Adipose tissue (tissue), 3 donors: ENCODE results near the gene SLC12A8. TPM values are rescaled to one million over a fixed set of nuclear protein-coding genes. Genes with fewer than 3 reads are reported as not detected.

Source experiments
- H3K27ac ChIP-seq: one replicate; pipeline ENCODE4 v1.5.1; 2013; ENCODE audit warnings: low read depth, low read length
- WGBS, 3 donors: extraction: QIAGEN DNeasy Blood & Tissue Kit; methylation state at CpG; one replicate each; pipeline ENCODE4 v1.1.7; 2013; 5-methylcytosine and 5-hydroxymethylcytosine counted together
- polyA plus RNA-seq, 3 donors: library from polyadenylated mRNA; stranded (reverse); fragments of 200-250 nt; gene quantifications; one replicate each; pipeline ENCODE4 v1.2.3, GENCODE V29; 2013
- donor health status: healthy with polysubstance abuse.
- donor health status: Bipolar disorder and iron deficiency.
- donor health status: healthy.

The SLC12A8 gene
- polyA plus RNA-seq, 3 donors: 1.6 to 4.1 (median 3.0) TPM

DNA sequence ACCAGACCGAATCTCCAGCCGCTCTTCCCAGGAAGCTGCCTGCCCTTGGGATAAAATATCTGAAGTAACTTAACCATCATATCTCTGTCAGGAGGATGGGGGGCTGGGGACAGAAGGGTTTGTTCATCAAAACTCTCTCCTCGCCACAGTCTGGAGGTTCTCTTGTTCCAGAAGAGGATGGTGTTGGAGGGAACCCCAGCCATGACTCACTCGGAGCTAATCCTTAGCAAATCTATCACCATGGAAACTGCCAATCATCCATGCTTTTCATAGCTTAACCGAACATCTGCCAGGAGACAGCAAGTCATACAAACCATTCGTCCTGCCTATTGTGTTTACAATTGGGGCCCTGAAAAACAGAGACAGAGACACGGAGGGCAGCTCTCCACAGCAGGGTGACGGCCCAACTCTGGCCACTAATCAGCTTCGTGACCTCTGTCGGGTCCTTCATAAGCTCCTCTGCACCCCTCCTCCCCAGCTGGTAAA lies 83.0 kb downstream of the SLC12A8 start:
- WGBS, 3 donors: 58 to 68% (median 66%) methylated on average over 10 of the region's 10 CpGs
- no peak overlapping the region for H3K27ac ChIP-seq

DNA sequence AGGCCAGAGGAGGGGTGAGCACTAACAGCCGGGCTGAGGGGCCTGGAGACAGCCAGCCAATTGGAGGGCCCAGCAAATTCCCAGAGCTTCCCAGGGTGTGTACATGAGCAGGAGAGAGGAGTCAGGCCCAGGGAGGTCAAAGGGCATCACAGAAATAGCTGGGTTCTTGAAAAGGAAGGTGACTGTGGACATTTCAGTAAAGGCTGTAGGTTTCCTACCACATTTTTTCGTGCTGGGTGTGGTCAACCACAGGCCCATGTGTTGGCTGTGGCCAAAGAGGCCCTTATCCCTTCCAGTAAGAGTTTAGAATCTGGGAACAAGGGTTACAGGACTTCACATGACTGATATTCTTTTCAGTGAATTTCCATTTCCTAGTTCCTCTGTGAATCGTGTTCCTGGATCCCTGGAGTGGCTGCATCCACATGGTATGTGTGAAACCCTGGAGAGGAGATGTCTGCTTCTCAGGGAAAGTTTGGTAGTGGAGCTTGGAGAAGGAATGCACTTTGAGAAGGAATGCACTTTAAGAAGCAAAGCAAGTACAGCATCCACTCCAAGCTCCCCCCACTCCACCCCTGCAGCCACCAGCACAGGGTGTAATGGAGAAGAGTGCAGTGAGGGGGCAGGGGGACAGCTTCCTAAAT lies 83.6 kb downstream of the SLC12A8 start:
- WGBS, 3 donors: 26 to 78% (median 29%) methylated on average over 3 of the region's 3 CpGs
- H3K27ac ChIP-seq: no peak overlapping the region

DNA sequence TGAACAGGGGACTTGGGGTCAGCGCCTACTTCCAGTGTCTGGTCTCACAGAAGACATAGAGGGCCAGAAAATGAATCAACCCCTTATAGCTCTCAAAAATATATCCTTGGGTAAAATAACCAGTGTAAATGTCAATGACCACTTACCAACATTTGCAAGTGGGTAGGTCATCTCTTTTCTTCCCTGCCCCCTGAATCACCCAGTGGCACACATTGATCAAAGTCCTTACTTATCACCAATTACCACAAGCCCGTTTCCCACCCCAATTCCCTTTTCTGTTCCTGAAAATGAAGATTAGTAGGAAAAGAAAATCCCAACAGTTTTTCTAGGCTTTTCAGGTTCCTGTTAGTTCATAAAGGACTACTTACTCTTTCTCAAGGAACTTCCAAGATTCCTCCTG lies 86.2 kb downstream of the SLC12A8 start:
- 79 to 97% (median 83%) methylated on average over 2 of the region's 2 CpGs for WGBS, 3 donors
- H3K27ac ChIP-seq: no peak overlapping the region

DNA sequence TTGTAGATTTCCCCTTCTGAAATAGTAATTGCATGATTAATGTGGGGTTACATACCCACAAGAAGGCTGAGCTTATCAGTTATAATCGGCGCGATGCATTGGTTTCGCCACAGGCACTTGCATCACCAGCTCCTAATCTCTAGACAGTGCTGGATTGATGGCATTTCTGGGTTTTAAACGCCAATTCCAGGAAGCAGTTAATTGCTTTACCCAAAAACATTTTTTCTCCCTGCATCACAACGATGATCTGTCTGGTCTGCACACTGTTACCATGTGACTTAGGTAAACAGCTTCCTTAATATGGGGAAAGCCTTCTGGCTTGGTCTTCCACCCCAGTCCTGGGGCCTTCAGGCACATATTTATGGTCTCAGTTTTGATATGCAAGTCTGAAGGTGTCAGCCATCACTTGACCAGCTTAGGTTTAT lies 86.7 kb downstream of the SLC12A8 start:
- no peak overlapping the region for H3K27ac ChIP-seq
- WGBS, 3 donors: 22 to 54% (median 29%) methylated on average over 6 of the region's 6 CpGs

DNA sequence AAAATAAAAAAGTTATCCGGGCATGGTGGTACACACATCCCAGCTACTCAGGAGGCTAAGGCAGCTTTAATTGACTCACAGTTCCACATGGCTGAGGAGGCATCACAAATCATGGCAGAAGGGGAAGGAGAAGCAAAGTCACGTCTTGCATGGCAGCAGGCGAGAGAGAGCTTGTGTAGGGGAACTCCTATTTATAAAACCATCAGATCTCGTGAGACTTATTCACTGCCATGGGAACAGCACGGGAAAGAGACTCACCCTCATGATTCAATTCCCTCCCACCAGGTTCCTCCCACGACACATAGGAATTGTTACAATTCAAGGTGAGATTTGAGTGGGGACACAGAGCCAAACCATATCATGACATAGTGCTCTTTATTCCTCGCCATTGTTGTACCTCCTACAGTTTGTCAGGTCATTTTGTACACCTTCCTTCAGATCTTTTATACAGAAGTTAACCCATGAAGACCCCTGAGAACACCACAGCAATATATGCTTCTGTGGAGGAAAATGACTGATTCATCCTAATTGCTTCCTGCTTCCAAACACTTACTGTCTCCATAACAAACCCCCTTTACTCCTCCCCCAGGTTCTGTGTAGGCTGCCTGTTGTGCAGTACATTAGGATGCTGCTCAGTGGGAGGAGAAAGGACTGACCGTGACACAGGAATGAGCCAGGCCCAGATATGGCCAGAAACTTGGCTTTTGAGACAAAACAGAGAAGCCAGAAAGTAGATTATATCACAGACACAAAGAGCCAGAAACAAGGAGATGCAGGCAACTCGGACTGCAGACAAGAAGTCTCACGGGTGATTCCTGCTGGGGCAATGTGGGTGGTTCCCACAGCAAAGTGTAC lies 88.9 kb downstream of the SLC12A8 start:
- no peak overlapping the region for H3K27ac ChIP-seq

DNA sequence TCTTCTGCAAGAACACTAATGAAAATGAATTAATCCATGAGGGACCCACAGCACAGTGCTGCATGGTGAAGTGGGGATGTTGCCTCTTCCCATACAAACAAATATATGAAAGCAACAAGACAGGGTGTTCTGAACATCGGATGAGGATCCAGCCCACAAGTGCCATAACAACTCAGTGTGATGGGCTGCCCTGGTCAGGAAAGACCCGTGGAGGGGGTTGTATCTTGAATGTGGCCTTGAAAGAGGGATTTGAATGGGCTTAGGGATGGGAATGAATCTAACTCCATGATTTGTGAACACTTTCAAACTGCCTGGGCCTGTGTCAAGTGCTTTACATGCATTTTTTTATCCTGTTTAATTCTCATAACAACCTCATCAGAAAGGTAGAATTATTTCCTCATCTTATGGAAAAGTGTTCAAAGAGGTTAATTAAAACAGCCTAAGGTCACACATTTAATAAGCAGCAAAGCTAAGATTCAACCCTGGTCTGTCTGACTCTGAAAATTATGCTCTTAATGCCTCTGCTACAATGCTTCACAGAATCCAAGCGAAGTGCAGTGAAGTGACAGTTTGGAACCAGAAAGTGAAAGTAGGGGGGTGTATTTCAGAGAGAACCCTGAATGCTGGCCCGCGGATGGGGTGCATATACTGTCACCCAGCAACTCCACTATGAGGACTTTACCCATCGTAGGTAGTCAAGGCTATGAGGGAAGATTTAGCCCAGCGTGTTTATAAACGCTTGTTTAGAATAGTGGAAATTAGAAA lies 91.1 kb downstream of the SLC12A8 start:
- WGBS, 3 donors: 62 to 87% (median 68%) methylated on average over 8 of the region's 8 CpGs
- no peak overlapping the region for H3K27ac ChIP-seq

More for the DNA sequence above, 88.9 kb downstream of the SLC12A8 start:
- WGBS, 3 donors: 69 to 89% (median 75%) methylated on average over 10 of the region's 10 CpGs

DNA sequence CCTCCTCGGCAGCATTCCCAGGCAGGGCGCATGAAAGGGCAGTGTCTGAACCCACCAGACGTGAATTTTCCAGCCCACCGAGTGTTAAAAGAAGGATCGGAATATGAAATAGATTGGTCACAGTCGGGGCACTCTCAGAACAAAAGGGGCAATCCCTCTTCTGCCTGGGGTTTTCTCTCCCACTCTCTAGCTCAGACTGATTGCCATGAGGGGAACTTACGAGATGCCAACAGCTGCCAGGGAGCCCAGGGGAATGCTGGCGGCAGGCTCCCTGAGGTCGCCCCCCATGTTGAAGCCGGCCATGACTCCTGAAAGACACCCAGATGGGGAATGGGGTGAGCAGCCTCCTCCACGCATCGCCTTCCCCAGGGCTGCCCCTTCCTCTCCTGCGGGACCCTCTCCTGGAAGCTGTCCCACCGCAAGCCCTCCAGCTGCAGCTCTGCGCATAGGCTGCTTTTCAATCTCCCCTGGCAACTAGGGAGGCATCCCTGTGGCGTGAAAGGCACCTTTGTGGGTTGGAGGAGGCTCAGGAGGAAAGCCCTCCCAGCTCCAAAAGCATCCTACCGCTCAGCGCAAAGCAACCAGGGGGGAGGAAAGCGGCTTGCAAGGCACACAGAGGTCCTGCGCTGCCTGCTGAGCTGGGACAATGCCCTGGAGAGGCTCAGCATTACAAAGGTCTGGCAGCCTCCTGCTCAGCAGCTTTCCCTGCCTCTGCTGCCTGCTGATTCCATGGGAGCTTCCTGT lies 92.0 kb downstream of the SLC12A8 start:
- 57 to 75% (median 65%) methylated on average over 18 to 20 of the region's 20 CpGs for WGBS, 3 donors
- H3K27ac ChIP-seq: no peak overlapping the region

DNA sequence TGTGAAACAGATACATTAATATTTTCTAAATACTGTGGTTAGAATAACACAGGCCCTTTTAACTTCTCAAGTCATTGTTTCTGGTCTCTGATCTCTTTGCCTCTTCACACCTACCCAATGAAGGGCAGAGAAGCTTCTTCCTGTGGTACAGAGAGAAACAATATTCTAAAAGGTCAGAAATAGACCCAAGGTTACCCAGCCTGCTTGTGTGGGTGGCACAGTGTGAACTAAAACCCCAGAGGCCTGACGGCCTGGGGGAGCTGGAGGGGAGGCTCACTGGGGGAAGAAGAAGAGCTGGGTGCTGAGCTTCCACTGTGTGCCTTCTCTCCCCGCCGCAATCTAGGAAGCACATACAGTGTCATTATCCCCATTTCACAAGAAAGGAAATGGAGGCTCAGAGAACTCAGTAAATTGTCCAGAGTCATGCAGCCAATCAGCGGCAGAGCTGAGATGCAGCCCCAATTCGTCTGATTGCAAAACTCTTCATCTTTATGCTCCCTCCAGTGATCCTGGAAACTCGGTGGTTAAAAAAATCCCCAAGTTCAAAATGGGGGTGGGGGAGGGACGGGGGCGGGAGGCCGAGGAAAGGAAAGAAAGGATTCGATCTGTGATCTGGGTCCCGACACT lies 92.7 kb downstream of the SLC12A8 start:
- H3K27ac ChIP-seq: no peak overlapping the region

DNA sequence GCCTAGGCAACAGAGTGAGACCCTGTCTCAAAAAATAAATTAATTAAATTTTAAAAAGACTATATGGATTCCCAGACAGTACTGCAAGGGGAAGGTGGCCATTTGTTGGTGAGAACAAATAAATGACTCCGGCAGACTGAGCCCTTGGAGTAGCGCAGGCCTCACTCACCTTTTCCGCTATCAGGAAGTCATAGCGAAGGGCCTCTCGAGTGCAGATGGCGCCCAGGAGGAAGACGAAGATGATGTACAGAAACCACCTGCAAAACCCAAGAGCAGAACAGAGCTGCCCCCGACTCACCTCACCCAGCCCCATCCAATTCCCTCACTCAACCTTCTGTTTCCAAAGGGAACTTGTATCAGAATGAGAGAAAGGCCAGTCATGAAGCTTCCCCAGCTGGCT lies 93.9 kb downstream of the SLC12A8 start:
- H3K27ac ChIP-seq: no peak overlapping the region
- WGBS, 3 donors: 93 to 97% (median 95%) methylated on average over 8 of the region's 8 CpGs

More for the DNA sequence above, 92.7 kb downstream of the SLC12A8 start:
- WGBS, 3 donors: 52 to 77% (median 57%) methylated on average over 9 to 11 of the region's 11 CpGs

DNA sequence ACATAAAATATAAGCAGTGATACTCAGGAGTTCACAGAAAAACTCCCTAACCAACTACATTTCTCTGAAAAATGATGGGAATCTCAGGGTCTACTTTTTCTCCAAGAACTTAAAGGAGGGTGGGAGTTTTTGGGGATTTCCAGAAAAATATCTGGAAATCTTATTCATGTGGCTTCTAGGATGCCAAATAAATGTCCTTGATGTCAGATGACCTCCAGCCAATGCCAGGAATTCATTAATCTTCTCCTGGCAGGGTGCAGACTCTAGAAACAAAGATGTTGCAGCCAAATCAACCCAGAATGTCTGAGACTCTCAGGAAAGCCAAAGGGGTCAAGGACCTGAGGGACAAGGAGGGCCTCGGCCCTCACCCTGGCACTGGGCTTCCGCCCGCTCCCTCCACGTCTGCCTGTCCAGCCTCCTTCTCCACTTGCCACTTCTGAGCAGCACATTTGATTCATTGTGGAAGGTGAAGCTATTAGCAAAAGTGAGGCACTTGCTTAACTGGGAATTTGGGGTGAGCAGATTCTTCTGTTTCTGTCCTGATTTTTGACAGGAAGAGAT lies 94.8 kb downstream of the SLC12A8 start:
- 66 to 81% (median 66%) methylated on average over 4 of the region's 4 CpGs for WGBS, 3 donors
- H3K27ac ChIP-seq: no peak overlapping the region

DNA sequence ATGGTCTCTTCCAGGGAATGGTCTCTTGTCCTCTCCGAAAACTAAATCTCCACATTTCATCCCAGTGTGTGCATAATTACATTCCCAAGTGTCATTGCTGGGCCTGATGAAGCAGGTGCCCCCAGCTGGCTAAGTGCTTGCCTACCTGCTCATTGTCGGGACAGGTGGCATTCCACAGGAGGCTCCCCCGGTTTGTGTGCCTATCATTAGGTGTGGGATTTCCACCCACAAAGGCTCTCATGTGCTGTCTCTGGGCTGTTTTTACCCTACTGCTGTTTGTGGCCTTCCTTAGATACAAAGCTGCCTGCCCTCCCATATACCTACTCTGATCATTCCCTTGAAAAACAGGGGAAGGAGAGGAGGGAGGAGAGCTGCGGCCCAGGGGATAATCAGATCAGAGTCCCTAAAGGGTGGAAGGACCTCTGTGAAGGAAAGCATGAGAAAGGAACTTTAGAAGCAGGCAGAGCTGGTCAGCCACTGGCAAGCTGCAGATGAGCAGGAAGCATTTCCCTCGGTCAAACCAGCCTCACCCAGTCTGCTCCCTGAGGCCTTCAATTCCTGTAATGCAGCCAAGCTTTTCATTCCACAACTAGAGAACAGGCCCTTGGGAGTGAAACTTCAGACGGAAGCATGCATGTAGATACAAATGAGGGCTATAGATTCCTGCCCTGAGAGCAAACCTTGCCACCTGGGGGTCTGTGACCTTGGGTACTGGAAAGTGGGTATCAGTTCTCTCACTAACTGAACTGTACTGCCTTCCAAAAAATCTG lies 96.1 kb downstream of the SLC12A8 start:
- no peak overlapping the region for H3K27ac ChIP-seq
- 61 to 62% (median 62%) methylated on average over 6 of the region's 6 CpGs for WGBS, 3 donors

DNA sequence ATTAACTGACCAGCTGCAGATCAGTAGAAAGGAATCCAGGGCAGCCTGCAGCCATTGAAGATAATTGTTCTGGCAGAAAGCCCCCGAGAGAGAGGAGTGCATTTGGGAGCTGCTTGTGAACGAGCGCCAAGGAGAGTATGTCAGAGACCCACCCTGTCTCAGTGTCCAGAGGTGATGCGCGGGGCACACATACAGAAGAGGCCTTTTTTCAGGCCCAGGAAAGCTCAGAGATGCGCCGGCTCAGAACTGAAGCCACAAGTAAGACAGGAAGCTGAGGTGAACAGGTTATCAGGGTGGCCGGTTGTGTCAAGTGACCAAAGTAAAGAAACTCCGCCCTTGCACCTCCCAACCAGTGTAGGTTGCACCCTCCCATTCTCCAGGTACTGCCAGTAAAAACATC lies 96.9 kb downstream of the SLC12A8 start:
- WGBS, 3 donors: 53 to 86% (median 58%) methylated on average over 9 of the region's 9 CpGs
- no peak overlapping the region for H3K27ac ChIP-seq

DNA sequence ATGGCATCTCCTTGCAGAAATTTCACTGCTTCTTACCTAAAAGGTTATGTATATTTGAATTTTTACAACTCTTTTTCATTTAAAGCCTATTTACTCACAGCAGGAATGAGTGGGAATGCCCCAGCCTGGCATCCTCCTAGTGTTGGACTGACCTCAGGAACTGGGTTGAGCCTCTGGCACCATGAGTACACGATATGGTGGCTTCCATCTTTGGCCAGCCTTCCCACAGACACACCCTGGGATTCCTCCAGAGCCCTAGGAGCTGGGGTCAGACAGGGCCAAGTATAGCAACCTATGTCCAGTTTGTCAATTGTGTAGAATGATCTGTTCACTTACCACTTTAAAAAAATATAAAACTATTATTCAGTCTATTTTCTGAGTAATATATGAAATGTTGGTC lies 99.6 kb downstream of the SLC12A8 start:
- no peak overlapping the region for H3K27ac ChIP-seq
- WGBS, 3 donors: 54 to 88% (median 66%) methylated on average over 1 of the region's 1 CpG

DNA sequence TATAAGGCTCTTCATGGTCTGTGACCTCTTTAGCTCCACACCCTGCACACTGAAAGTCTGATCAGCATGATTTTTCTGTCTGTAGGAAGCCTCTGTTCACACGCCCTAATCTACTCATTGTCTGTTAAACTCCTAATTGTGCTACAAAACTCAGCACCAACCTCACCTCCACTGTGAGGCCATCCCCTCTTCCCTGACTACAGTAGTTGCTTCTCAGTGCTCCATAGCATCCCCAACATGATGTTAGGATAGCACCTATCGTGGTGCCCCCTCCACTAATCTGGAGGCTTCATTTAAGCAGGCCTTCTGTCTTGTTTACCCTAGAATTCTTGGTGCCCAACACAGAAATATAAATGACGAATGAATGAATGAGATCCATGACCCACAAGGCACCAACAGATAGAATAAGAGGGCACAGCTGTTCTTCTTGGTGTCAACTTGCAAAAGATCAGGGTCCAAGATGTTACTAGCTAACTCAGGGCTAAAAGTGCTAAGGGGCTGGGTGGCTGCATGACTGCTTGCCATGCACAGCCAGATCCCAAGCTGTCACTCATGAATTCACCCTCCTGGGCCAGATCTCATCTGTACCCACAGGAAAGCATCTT lies 101.6 kb downstream of the SLC12A8 start:
- no peak overlapping the region for H3K27ac ChIP-seq
- WGBS, 3 donors: 86 to 94% (median 89%) methylated on average over 3 of the region's 3 CpGs

DNA sequence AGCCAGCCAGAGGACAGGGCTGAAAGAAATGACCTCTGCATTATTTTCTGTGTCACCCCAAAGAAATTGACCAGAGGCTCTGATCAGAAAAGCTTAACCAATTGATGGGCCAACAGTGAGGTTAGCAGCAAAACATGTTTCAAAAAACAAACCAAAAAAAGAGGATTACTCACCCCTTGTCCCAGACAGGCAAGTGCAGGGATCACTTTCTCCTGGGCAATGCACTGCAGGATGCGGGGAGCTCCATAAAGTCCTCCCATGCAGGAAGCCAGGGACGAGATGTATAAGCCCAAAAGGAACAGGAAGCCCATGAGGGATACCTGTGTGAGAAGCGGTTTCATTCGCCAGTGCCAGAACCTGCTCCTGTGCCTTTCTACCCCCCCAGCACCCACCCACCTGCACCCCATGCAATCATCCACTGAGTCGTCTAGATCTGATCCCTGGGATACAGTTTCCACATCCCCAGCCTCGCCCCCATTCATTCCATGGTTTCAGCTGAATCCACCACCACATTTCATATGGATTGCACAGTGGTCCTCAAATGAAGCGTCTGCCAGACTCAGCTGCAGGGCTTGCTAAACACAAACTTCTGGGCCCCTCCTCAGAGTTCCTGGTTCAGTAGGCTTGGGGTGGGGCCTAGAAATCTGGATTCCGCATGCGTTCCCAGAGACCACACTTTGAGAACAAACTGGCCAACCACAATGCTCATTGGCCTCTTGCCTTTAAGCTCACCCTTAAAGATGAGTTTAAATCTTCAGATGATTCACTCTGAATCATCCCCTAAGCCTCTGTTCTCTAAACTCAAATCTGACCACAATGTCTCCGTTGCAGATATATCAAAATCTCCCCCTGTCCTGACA lies 102.3 kb downstream of the SLC12A8 start:
- 89 to 96% (median 91%) methylated on average over 10 of the region's 10 CpGs for WGBS, 3 donors

DNA sequence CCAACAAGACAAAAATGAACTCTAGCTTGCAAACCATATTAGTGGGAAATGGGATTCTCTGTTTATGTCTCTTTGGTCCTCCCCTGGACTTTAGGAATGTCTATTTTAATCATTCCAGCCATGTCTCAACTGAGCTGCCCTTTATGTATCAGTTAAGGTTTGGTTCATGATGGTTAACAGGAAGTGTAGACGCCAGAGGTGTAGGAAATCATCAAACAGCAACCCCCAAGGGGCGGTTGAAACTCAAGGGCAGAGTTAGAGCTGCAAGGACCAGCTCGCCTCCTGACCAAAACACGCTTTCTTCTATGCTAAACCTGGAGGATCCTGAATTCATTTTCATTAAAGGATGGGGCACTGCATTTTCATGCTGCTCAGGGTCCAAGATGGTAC lies 103.0 kb downstream of the SLC12A8 start:
- 91 to 98% (median 91%) methylated on average over 4 of the region's 4 CpGs for WGBS, 3 donors
- no peak overlapping the region for H3K27ac ChIP-seq

More for the DNA sequence above, 102.3 kb downstream of the SLC12A8 start:
- H3K27ac ChIP-seq: no peak overlapping the region
